ENCODE measurements around the gene SHISA8.
"Not testable (repeated sequence)": the region's sequence is repeated elsewhere in the genome, so short reads cannot be mapped to it uniquely, and the experiment has no call there.

The SHISA8 gene

GRCh38 chr22:41898645-41899044 lies 16.2 kb downstream of the SHISA8 start:
- DNase-seq, result no peak

GRCh38 chr22:41893591-41894375 lies 21.1 kb downstream of the SHISA8 start:
- no peak for DNase-seq

- no peak for DNase-seq
These were observed 22.2 kb downstream of the SHISA8 start for GRCh38 chr22:41892721-41893120.

- no peak for DNase-seq
These were observed 23.5 kb downstream of the SHISA8 start for GRCh38 chr22:41891407-41891806.

- no peak for DNase-seq
These were observed 26.2 kb downstream of the SHISA8 start for GRCh38 chr22:41888627-41889200.

- DNase-seq, result no peak
These were observed 29.4 kb downstream of the SHISA8 start for GRCh38 chr22:41885516-41885915.

- no peak for DNase-seq
These were observed 29.8 kb downstream of the SHISA8 start for GRCh38 chr22:41885116-41885515.

GRCh38 chr22:41883400-41883799 lies 31.5 kb downstream of the SHISA8 start:
- DNase-seq, result no peak

GRCh38 chr22:41880653-41881052 lies 34.2 kb downstream of the SHISA8 start:
- DNase-seq, result no peak

- DNase-seq, result no peak
These were observed 38.2 kb downstream of the SHISA8 start for GRCh38 chr22:41876675-41877074.

GRCh38 chr22:41876275-41876674 lies 38.6 kb downstream of the SHISA8 start:
- DNase-seq, result no peak

GRCh38 chr22:41875531-41876270 lies 39.2 kb downstream of the SHISA8 start:
- no peak for DNase-seq

GRCh38 chr22:41874090-41874489 lies 40.8 kb downstream of the SHISA8 start:
- DNase-seq, result no peak

- peak in 2 of 5 donors; percentile 19 to 55 for DNase-seq
These were observed 41.5 kb downstream of the SHISA8 start for GRCh38 chr22:41873391-41873790.

- DNase-seq, result no peak
These were observed 44.1 kb downstream of the SHISA8 start for GRCh38 chr22:41870786-41871185.

- not testable (repeated sequence) for DNase-seq
These were observed 44.8 kb downstream of the SHISA8 start for GRCh38 chr22:41870081-41870480.

- no peak for DNase-seq
These were observed 46.3 kb downstream of the SHISA8 start for GRCh38 chr22:41868556-41868955.

GRCh38 chr22:41863472-41863871 lies 51.4 kb downstream of the SHISA8 start:
- DNase-seq, result no peak

- DNase-seq, result peak in 1 of 5 donors; percentile 48
These were observed 52.2 kb downstream of the SHISA8 start for GRCh38 chr22:41862530-41863266.

GRCh38 chr22:41862160-41862529 lies 52.7 kb downstream of the SHISA8 start:
- peak in 2 of 5 donors; percentile 11 to 63 for DNase-seq

Measured in T-helper 1 cell (primary cell).